HFF-Myc (cell line): ENCODE results near the gene SCN9A.

Source experiments
- DNase-seq: peaks from one replicate; pipeline ENCODE4 v3.0.0-alpha.2; 2011; ENCODE audit warnings: low read depth; ENCODE audit errors: extremely low read depth
- H3K4me3 ChIP-seq: replicated peaks from 2 replicates; pipeline ENCODE4 v1.5.1; 2011; ENCODE audit warnings: low read depth, mild to moderate bottlenecking, control low read depth, low read length
- TF ChIP-seq, protein P1 (sequence below): IDR thresholded peaks from 2 replicates; pipeline ENCODE4 v1.5.1; 2012; ENCODE audit warnings: mild to moderate bottlenecking, low read depth, low read length, control low read depth; ENCODE audit errors: missing control alignments

The SCN9A gene

DNA sequence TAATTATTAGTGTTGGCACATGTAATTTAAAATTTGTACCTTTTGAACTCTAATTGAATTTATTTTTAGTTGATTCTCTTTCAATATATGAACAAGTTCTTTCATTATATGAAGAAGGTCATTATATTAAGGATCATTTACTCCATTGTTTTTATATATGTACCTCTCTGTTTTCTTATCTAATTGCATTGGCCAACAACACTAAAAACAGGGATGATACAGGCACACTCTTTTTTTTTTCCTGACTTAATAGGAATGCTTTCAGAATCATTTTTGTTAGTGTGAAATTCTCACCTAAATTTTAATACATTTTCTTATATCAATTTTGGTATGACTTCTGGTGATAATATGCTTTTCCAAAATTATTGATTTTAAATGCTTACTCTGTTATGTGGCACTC, 173.0 kb downstream of the SCN9A start:
- DNase-seq = no peak
- TF ChIP-seq, protein P1, sequence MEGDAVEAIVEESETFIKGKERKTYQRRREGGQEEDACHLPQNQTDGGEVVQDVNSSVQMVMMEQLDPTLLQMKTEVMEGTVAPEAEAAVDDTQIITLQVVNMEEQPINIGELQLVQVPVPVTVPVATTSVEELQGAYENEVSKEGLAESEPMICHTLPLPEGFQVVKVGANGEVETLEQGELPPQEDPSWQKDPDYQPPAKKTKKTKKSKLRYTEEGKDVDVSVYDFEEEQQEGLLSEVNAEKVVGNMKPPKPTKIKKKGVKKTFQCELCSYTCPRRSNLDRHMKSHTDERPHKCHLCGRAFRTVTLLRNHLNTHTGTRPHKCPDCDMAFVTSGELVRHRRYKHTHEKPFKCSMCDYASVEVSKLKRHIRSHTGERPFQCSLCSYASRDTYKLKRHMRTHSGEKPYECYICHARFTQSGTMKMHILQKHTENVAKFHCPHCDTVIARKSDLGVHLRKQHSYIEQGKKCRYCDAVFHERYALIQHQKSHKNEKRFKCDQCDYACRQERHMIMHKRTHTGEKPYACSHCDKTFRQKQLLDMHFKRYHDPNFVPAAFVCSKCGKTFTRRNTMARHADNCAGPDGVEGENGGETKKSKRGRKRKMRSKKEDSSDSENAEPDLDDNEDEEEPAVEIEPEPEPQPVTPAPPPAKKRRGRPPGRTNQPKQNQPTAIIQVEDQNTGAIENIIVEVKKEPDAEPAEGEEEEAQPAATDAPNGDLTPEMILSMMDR = no peak

DNA sequence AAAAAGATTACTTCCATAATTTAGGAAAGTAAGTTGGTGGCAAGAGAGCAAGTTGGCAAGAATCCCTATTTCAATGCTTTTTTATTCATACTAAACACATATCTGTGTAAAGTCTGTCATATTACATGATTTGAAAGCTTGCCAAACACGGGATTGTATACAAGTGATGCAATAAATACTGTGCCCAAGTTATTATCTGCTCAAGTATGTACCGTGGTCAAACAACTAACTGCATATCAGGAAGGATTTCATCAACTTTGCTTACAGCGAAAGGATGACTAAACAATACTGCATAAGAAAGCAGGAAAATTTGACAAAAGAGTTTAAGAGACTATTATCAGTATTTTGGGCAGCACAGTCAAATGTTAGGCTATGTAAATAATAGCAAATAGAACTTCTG, 178.3 kb downstream of the SCN9A start:
- TF ChIP-seq, protein P1 = no peak
- no peak for DNase-seq

More for the DNA sequence above, 173.0 kb downstream of the SCN9A start:
- no peak overlapping the region for H3K4me3 ChIP-seq

DNA sequence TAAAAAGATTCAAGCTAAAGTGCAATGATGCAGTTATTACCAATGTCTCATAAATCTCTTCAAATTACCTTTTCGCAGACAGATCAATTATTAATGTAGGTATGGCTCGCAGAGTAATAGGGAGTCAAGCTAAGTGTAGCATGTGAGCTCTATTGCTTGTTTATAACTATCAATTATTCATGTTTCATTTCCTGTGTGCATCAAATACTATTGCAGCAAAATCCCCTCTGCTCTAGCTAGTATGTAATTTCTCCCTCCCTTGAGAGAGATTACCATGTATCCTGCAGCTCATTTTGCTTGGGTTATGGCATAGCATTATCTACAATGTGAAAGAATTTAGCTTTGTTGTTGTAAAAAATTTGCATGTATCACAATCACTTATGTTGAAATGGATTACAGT, 182.3 kb downstream of the SCN9A start:
- H3K4me3 ChIP-seq = no peak overlapping the region
- no peak for DNase-seq
- TF ChIP-seq, protein P1 = no peak

More for the DNA sequence above, 178.3 kb downstream of the SCN9A start:
- no peak overlapping the region for H3K4me3 ChIP-seq

DNA sequence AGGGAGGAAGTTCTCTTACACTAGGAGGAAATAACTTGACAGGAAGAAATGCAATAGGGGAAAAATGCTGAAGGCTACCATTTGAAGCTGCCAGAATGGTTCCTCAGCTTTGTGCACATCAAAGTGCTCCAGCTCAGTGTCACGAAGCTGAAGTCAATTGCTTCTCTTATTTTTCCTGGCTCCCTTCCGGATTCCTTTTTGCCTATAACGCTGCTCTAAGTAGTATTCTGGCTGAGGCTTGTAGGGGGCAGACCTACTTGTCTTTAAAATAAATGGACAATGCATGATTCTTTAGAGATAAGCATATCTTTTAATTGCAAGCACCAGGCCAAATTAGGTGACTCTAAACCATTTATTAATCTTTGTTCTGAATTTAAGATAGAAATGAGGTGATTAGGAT, 187.7 kb downstream of the SCN9A start:
- TF ChIP-seq, protein P1 = no peak
- H3K4me3 ChIP-seq = no peak overlapping the region
- DNase-seq = no peak

DNA sequence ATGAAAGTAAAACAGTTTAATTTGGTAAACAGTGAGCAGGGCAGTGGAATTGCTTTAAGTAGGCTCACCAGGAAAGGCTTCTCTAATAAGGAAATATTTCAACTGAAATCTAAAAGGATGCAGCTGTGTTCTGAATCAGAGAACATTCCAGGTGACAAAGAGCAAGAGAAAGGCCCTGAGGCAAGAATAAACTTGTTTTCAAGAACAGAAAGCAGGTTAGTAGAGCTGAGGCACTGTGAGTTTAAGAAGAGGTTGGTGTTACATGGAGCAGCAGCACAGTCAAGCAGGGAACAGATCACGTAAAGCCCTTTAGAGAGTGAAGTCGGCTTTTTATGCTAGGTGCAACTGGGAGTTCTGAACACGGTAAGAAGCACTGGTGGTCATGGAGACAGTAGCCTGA, 191.0 kb downstream of the SCN9A start:
- TF ChIP-seq, protein P1 = no peak
- no peak for DNase-seq

DNA sequence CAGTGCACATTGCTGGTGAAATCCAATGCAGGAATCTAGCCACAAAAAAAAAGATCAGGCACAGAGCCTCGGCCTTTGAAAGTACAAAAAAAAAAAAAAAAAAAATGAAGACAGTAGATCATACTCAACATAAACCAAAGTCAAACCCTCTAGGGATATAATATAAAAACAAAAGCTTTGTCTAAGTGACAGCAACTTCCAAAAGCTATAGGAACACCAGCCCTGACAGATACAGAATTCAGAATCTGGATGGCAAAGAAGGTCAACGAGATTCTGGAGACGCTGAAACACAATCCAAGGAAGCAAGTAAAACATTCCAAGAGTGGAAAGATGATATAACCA, 194.0 kb downstream of the SCN9A start:
- no peak overlapping the region for H3K4me3 ChIP-seq
- DNase-seq = no peak
- TF ChIP-seq, protein P1 = no peak

More for the DNA sequence above, 191.0 kb downstream of the SCN9A start:
- H3K4me3 ChIP-seq = no peak overlapping the region

DNA sequence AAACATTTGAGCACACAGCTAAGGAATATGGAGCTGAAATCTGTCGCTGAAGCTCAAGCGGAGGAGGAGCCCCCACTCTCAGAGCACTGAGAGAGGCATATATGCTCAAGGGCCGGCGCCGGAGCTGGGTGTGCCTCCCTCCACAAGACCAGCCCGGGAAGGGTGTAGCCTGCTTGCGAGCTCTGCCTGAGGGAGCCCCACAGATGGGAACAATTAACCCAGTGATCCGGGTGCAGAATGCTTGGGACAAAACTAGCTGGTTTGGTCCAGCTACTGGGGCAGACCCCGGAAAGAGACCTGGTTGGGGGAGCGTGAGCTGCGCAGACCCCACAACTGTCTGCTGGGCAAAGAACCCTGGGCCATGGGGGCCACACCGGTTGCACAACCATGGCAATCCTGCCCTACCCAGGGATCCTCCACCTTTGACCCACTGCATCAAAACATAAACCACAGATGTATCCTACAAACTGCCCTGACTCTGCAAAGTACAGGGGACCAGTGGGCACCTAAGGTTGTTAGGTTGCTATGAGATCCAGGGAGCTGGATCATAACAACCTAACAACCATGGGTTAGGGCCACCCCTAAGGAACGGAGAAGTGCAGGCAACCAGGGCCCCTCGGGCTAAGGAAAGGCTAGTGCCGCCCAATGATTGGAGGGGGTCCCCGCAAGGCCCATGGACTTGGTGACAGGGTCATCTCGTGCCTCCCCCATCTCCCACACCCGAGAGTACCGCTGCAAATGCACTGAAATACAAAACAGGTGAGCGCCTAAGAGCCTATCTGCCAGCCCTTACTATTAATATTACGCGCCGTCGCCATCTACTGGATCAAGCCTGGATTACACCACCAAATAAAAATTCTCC, 194.6 kb downstream of the SCN9A start:
- no peak overlapping the region for H3K4me3 ChIP-seq
- TF ChIP-seq, protein P1 = peak; percentile 49
- peak; percentile 26 for DNase-seq
